Measurements from ENCODE around the gene INPP5J.

GRCh38 chr22:31141551-31141950 lies 18.8 kb downstream of the INPP5J start:
- TF ChIP-seq SMC3 (IDR thresholded peaks at IDR 0.05; ENCODE audit: low read length) (no peak), ZBTB42 (CRISPR knock-in tag; IDR thresholded peaks at IDR 0.05) (no peak), POLR2A (IDR thresholded peaks at IDR 0.05; ENCODE audit: insufficient read depth in 1 of 2, low read depth in 2 of 2, low read length in 2 of 2) (no peak), ZNF503 (CRISPR knock-in tag; IDR thresholded peaks at IDR 0.05) (no peak), ZNF318 (CRISPR knock-in tag; IDR thresholded peaks at IDR 0.05) (no peak), GABPB1 (CRISPR knock-in tag; IDR thresholded peaks at IDR 0.05) (no peak), ZBTB21 (CRISPR knock-in tag; IDR thresholded peaks at IDR 0.05) (no peak), STAG1 (CRISPR knock-in tag; IDR thresholded peaks at IDR 0.05) (no peak), SIN3A (IDR thresholded peaks at IDR 0.05; ENCODE audit: borderline replicate concordance, low read depth, low read length) (no peak), CENPT (CRISPR knock-in tag; IDR thresholded peaks at IDR 0.05; ENCODE audit: low read depth) (no peak)
- TF ChIP-seq, protein P1, sequence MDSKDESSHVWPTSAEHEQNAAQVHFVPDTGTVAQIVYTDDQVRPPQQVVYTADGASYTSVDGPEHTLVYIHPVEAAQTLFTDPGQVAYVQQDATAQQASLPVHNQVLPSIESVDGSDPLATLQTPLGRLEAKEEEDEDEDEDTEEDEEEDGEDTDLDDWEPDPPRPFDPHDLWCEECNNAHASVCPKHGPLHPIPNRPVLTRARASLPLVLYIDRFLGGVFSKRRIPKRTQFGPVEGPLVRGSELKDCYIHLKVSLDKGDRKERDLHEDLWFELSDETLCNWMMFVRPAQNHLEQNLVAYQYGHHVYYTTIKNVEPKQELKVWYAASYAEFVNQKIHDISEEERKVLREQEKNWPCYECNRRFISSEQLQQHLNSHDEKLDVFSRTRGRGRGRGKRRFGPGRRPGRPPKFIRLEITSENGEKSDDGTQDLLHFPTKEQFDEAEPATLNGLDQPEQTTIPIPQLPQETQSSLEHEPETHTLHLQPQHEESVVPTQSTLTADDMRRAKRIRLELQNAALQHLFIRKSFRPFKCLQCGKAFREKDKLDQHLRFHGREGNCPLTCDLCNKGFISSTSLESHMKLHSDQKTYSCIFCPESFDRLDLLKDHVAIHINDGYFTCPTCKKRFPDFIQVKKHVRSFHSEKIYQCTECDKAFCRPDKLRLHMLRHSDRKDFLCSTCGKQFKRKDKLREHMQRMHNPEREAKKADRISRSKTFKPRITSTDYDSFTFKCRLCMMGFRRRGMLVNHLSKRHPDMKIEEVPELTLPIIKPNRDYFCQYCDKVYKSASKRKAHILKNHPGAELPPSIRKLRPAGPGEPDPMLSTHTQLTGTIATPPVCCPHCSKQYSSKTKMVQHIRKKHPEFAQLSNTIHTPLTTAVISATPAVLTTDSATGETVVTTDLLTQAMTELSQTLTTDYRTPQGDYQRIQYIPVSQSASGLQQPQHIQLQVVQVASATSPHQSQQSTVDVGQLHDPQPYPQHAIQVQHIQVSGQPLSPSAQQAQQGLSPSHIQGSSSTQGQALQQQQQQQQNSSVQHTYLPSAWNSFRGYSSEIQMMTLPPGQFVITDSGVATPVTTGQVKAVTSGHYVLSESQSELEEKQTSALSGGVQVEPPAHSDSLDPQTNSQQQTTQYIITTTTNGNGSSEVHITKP (CRISPR knock-in tag; IDR thresholded peaks at IDR 0.05; ENCODE audit: low read depth) = no peak
- TF ChIP-seq, protein P2, sequence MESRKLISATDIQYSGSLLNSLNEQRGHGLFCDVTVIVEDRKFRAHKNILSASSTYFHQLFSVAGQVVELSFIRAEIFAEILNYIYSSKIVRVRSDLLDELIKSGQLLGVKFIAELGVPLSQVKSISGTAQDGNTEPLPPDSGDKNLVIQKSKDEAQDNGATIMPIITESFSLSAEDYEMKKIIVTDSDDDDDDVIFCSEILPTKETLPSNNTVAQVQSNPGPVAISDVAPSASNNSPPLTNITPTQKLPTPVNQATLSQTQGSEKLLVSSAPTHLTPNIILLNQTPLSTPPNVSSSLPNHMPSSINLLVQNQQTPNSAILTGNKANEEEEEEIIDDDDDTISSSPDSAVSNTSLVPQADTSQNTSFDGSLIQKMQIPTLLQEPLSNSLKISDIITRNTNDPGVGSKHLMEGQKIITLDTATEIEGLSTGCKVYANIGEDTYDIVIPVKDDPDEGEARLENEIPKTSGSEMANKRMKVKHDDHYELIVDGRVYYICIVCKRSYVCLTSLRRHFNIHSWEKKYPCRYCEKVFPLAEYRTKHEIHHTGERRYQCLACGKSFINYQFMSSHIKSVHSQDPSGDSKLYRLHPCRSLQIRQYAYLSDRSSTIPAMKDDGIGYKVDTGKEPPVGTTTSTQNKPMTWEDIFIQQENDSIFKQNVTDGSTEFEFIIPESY (CRISPR knock-in tag; IDR thresholded peaks at IDR 0.05) = no peak
